ENCODE results near the gene LRRC2.

Gene LRRC2

GRCh38 chr3:46512191-46512749 lies 53.8 kb downstream of the LRRC2 start:
- Histone ChIP-seq H3K9me3 (no peaks in the 10 kb centered on the region), H3K36me3 (no peaks in the 10 kb centered on the region), H3K27me3 (peaks cover 0 to 3% of the 10 kb centered on the region in 2 donors), H3K27ac (no peak overlapping the region), H3K4me3 (no peak overlapping the region), H3K4me1 (no peaks in the 10 kb centered on the region)
- no peak for TF ChIP-seq CTCF (IDR thresholded peaks at IDR 0.05)
- no peak for DNase-seq
- intact Hi-C loops (cut with DNase I; ENCODE audit: low total_unique reads), result no loop called here

DNA sequence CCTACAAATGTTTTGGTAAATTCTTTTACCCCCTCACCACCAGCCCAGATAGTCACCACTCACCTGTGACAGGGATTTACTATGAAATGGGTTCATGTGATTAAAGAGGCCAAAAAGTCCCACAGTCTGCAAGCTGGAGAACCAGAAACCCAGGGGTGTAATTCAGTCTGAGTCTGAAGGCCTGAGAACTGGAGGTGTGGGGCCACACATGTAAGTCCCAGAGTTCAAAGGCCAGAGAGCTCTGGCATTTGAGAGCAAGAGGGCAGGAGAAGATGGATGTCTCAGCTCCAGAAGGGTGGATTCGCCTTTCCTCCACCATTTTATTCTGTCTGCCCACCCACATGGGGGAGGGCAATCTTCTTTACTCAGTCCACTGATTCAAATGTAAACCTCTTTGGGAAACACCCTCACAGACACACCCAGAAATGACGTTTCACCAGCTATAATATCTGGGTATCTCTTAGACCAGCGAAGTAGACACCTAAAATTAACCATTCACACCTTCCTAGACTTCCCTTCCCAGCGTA lies 56.4 kb downstream of the LRRC2 start:
- H3K27me3 ChIP-seq, result peaks cover 0 to 11% of the 10 kb centered on the region in 2 donors
- no peak overlapping the region for H3K4me3 ChIP-seq
- DNase-seq, result no peak
- H3K4me1 ChIP-seq, result no peaks in the 10 kb centered on the region
- H3K36me3 ChIP-seq, result no peaks in the 10 kb centered on the region
- TF ChIP-seq CTCF (IDR thresholded peaks at IDR 0.05), result no peak
- intact Hi-C loops (cut with DNase I; ENCODE audit: low total_unique reads), result no loop called here
- H3K9me3 ChIP-seq, result no peaks in the 10 kb centered on the region
- H3K27ac ChIP-seq, result no peak overlapping the region

GRCh38 chr3:46508850-46509591 lies 57.1 kb downstream of the LRRC2 start:
- Histone ChIP-seq H3K27ac (no peak overlapping the region), H3K4me1 (no peaks in the 10 kb centered on the region), H3K4me3 (no peak overlapping the region), H3K27me3 (peaks cover 0 to 11% of the 10 kb centered on the region in 2 donors), H3K36me3 (no peaks in the 10 kb centered on the region), H3K9me3 (no peaks in the 10 kb centered on the region)
- DNase-seq, result no peak
- no peak for TF ChIP-seq CTCF (IDR thresholded peaks at IDR 0.05)
- intact Hi-C loops (cut with DNase I; ENCODE audit: low total_unique reads), result no loop called here

DNA sequence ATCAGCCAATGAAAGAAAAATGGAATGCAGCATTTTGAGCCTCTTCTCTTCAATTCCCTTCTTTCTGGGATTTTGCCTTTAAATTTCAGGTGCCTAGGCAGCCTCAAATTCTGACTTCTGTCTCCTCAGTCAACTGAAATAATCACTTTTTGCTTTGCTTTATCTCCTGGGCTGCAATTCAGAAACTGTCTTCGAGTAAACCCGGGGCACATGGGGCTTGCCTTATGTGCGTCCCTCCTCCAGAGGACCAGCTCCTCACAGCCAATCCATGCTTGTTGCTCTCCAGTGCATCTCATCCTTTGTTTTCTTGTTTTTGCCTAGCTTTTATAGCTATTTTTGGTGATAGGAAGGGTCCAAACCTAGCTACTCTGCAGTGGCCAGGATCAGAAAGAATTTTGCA lies 59.6 kb downstream of the LRRC2 start:
- DNase-seq, result no peak
- no peak for TF ChIP-seq CTCF (IDR thresholded peaks at IDR 0.05)
- no peak overlapping the region for H3K4me3 ChIP-seq
- no peaks in the 10 kb centered on the region for H3K4me1 ChIP-seq
- intact Hi-C loops (cut with DNase I; ENCODE audit: low total_unique reads), result no loop called here
- no peaks in the 10 kb centered on the region for H3K9me3 ChIP-seq
- no peak overlapping the region for H3K27ac ChIP-seq
- no peaks in the 10 kb centered on the region for H3K36me3 ChIP-seq
- H3K27me3 ChIP-seq, result peaks cover 0 to 11% of the 10 kb centered on the region in 2 donors

DNA sequence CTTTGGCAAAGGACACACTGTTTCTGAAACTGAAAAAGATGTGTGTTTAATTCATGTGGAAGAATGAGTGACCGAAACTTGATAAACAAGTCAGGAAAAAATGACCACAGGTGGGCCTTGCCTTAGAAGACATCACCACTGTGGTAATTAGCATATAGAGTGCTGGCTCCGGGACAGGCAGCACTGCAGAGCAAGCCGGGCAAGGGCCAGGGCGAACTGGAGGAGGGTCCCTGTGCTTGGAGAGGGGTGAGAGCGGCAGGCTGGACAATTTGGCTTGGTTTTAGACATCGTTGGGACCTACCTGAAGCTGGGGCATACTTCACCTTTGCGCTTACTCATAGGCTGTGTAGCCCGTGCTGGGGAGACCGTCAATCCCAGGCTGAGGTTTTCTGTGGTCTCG lies 60.1 kb downstream of the LRRC2 start:
- Histone ChIP-seq H3K4me3 (no peak overlapping the region), H3K27ac (no peak overlapping the region), H3K4me1 (no peaks in the 10 kb centered on the region), H3K36me3 (no peaks in the 10 kb centered on the region), H3K27me3 (peaks cover 0 to 11% of the 10 kb centered on the region in 2 donors), H3K9me3 (no peaks in the 10 kb centered on the region)
- DNase-seq, result no peak
- no peak for TF ChIP-seq CTCF (IDR thresholded peaks at IDR 0.05)
- intact Hi-C loops (cut with DNase I; ENCODE audit: low total_unique reads), result no loop called here

Data from tibial artery (tissue), 4 donors.